SU-DHL-6 (cell line): ENCODE measurements around the gene TBC1D4.

Experiments
- H2AFZ ChIP-seq: fragments of 200-600 bp; sonication (generic); 2 replicates; pipeline ENCODE4 v1.6.1; 2014; ENCODE audit warnings: low read depth, mild to moderate bottlenecking, moderate library complexity, mixed read lengths, antibody characterized with exemption, low read length; ENCODE audit not compliant: severe bottlenecking
- H3F3A ChIP-seq: fragments of 200-600 bp; shearing (Covaris generic); 2 replicates; pipeline ENCODE4 v1.6.0; 2016; ENCODE audit warnings: antibody characterized with exemption, mild to moderate bottlenecking; ENCODE audit not compliant: insufficient read depth
- H3K27ac ChIP-seq: fragments of 200-600 bp; sonication (generic); 2 replicates; pipeline ENCODE4 v1.5.1; 2016; ENCODE audit warnings: low read depth, mild to moderate bottlenecking, low read length, moderate library complexity, mixed read lengths
- H3K27me3 ChIP-seq: fragments of 200-600 bp; sonication (generic), shearing (Covaris generic); 2 replicates; pipeline ENCODE4 v1.6.0; 2014; ENCODE audit warnings: mild to moderate bottlenecking, low read length
- H3K36me3 ChIP-seq: fragments of 200-600 bp; sonication (generic); 2 replicates; pipeline ENCODE4 v1.6.1; 2014; ENCODE audit warnings: mild to moderate bottlenecking, low read length, mixed read lengths
- H3K4me2 ChIP-seq: fragments of 300-600, 200-600 bp; shearing (Covaris generic), sonication (generic); 2 replicates; pipeline ENCODE4 v1.6.0; 2014; ENCODE audit warnings: low read length, low read depth, mild to moderate bottlenecking; ENCODE audit not compliant: poor library complexity, severe bottlenecking
- H3K4me3 ChIP-seq: fragments of 200-600 bp; sonication (generic); 2 replicates; pipeline ENCODE4 v1.5.1; 2014; ENCODE audit warnings: antibody characterized with exemption, low read length, mild to moderate bottlenecking, mixed read lengths; ENCODE audit not compliant: insufficient read depth, poor library complexity, severe bottlenecking
- H3K79me2 ChIP-seq: fragments of 200-600 bp; sonication (generic); 2 replicates; pipeline ENCODE4 v1.6.1; 2014; ENCODE audit warnings: mild to moderate bottlenecking, low read length, moderate library complexity; ENCODE audit not compliant: insufficient read depth
- H3K9ac ChIP-seq: fragments of 200-600 bp; sonication (generic); 2 replicates; pipeline ENCODE4 v1.7.0; 2014; ENCODE audit warnings: mild to moderate bottlenecking, low read length
- H3K9me2 ChIP-seq: fragments of 200-600 bp; sonication (generic); replicated peaks from 2 replicates; pipeline ENCODE4 v1.6.1; 2014; ENCODE audit warnings: low read length; ENCODE audit not compliant: insufficient read depth
- H3K9me3 ChIP-seq: fragments of 200-600 bp; sonication (generic); 2 replicates; pipeline ENCODE4 v1.6.1; 2014; ENCODE audit warnings: low read length, mixed read lengths; ENCODE audit not compliant: insufficient read depth
- H4K20me1 ChIP-seq: fragments of 200-600 bp; sonication (generic); 2 replicates; pipeline ENCODE4 v1.6.1; 2014; ENCODE audit warnings: low read depth, mild to moderate bottlenecking, antibody characterized with exemption, low read length, moderate library complexity, mixed read lengths
- CTCF ChIP-seq: fragments of 200-600 bp; sonication (generic); IDR thresholded peaks from one replicate; pipeline ENCODE4 v1.5.1; 2017; ENCODE audit warnings: antibody characterized with exemption, mild to moderate bottlenecking, low read length, moderate library complexity; ENCODE audit not compliant: insufficient read depth, poor library complexity, severe bottlenecking
- EZH2phosphoT487 ChIP-seq: fragments of 200-600 bp; sonication (generic), shearing (Covaris generic); conservative IDR thresholded peaks from 2 replicates; pipeline ENCODE4 v1.6.1; 2018; ENCODE audit warnings: mild to moderate bottlenecking, antibody characterized with exemption, low read length, moderate library complexity, mixed read lengths

Gene TBC1D4

GRCh38 chr13:75507027-75508001, 25.3 kb upstream of the TBC1D4 start:
- Histone ChIP-seq H4K20me1 (no peaks in the 10 kb centered on the region), H3K4me2 (no peak overlapping the region), H3K4me3 (no peak overlapping the region), H3K9me3 (no peaks in the 10 kb centered on the region), H3K27ac (no peak overlapping the region), H3K9ac (no peak overlapping the region), H3K79me2 (no peaks in the 10 kb centered on the region), H3K36me3 (no peaks in the 10 kb centered on the region), H3F3A (no peaks in the 10 kb centered on the region), H3K27me3 (no peaks in the 10 kb centered on the region), H2AFZ (no peak overlapping the region), H3K9me2 (no peaks in the 10 kb centered on the region)
- TF ChIP-seq CTCF (no peak), EZH2phosphoT487 (no peak)

- H2AFZ ChIP-seq, result no peak overlapping the region
- H3K4me2 ChIP-seq, result no peak overlapping the region
- no peaks in the 10 kb centered on the region for H4K20me1 ChIP-seq
- H3K27ac ChIP-seq, result no peak overlapping the region
- no peaks in the 10 kb centered on the region for H3F3A ChIP-seq
- no peak for TF ChIP-seq CTCF
- TF ChIP-seq EZH2phosphoT487, result no peak
- no peaks in the 10 kb centered on the region for H3K36me3 ChIP-seq
- no peaks in the 10 kb centered on the region for H3K9me3 ChIP-seq
- no peaks in the 10 kb centered on the region for H3K79me2 ChIP-seq
- no peak overlapping the region for H3K4me3 ChIP-seq
- H3K9ac ChIP-seq, result no peak overlapping the region
- H3K27me3 ChIP-seq, result no peaks in the 10 kb centered on the region
- no peaks in the 10 kb centered on the region for H3K9me2 ChIP-seq
Measured at GRCh38 chr13:75506018-75506417, 24.0 kb upstream of the TBC1D4 start.

DNA sequence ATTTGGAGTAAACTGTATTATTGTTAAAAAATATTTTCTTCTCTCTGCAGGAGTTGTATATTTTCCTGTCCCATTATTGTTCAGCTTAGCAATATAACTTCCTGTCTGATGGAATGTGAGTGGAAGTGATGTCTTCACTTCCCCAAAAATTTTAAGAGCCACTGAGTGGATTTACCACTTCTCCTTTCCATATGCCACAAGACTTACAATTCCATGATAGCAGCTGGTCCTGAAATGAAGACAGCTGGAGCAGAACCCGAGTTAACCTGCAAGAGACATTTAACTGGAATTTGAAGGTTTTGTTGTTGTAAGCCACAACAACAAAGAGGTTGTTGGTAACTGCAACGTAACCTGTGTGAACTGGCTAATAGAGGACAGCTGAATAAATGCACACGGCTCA, 23.4 kb upstream of the TBC1D4 start:
- Histone ChIP-seq H3K9me3 (no peaks in the 10 kb centered on the region), H3K9me2 (no peaks in the 10 kb centered on the region), H3K4me3 (no peak overlapping the region), H3K36me3 (no peaks in the 10 kb centered on the region), H4K20me1 (no peaks in the 10 kb centered on the region), H3F3A (no peaks in the 10 kb centered on the region), H3K27ac (no peak overlapping the region), H3K4me2 (no peak overlapping the region), H3K9ac (no peak overlapping the region), H2AFZ (no peak overlapping the region), H3K79me2 (no peaks in the 10 kb centered on the region), H3K27me3 (no peaks in the 10 kb centered on the region)
- TF ChIP-seq EZH2phosphoT487 (no peak), CTCF (no peak)
